MCF 10A (cell line): ENCODE measurements around the gene REP15. TPM values are rescaled to one million over a fixed set of nuclear protein-coding genes. Genes with fewer than 3 reads are reported as not detected.
"Not testable (repeated sequence)": the region's sequence is repeated elsewhere in the genome, so short reads cannot be mapped to it uniquely, and the experiment has no call there.

Experiments
- BruUV-seq: library from RNA; stranded (reverse); fragments of 400-500 nt; replicated peaks from 2 replicates; lab custom pipeline; 2021; lab: Mats Ljungman, UMichigan
- CTCF ChIA-PET: fragments of 300-600 bp; sonication (Branson Sonifier 250); formaldehyde crosslinking; extraction: SDS; loops from one replicate; lab custom pipeline; 2021; ENCODE audit warnings: antibody characterized with exemption, inconsistent platforms; lab: Yijun Ruan, JAX
- POLR2A ChIA-PET: fragments of 300-600, 350-650 bp; sonication (Branson Sonifier 250); formaldehyde crosslinking; extraction: SDS; loops from one replicate; lab custom pipeline; 2020; ENCODE audit warnings: antibody characterized with exemption, inconsistent platforms; lab: Yijun Ruan, JAX
- DNase-seq: peaks from one replicate; pipeline ENCODE4 v3.0.0-alpha.2; 2018; ENCODE audit not compliant: unreplicated experiment
- H3K27ac Mint-ChIP-seq: one replicate; pipeline ENCODE4 v1.8.0; 2022; ENCODE audit warnings: mild to moderate bottlenecking, low read depth, mixed read lengths; ENCODE audit not compliant: unreplicated experiment
- H3K27me3 Mint-ChIP-seq: one replicate; pipeline ENCODE4 v1.8.0; 2022; ENCODE audit warnings: mixed read lengths; ENCODE audit not compliant: insufficient read depth, unreplicated experiment
- H3K36me3 Mint-ChIP-seq: one replicate; pipeline ENCODE4 v1.8.0; 2022; ENCODE audit warnings: mild to moderate bottlenecking, moderate library complexity, mixed read lengths; ENCODE audit not compliant: insufficient read depth, unreplicated experiment
- H3K4me1 Mint-ChIP-seq: one replicate; pipeline ENCODE4 v1.8.0; 2022; ENCODE audit warnings: mixed read lengths; ENCODE audit not compliant: insufficient read depth, unreplicated experiment
- H3K4me3 Mint-ChIP-seq: one replicate; pipeline ENCODE4 v1.8.0; 2022; ENCODE audit warnings: mild to moderate bottlenecking, moderate library complexity, mixed read lengths; ENCODE audit not compliant: unreplicated experiment
- H3K9me3 Mint-ChIP-seq: one replicate; pipeline ENCODE4 v1.8.0; 2022; ENCODE audit warnings: mixed read lengths; ENCODE audit not compliant: unreplicated experiment
- CTCF ChIP-seq: fragments of 200-600 bp; IDR thresholded peaks from one replicate; pipeline ENCODE4 v1.8.0; 2022; ENCODE audit warnings: antibody characterized with exemption, mild to moderate bottlenecking; ENCODE audit not compliant: unreplicated experiment
- intact Hi-C: fragments of 100-400 bp; cut with micrococcal nuclease; formaldehyde crosslinking; loops from 2 replicates; pipeline ENCODE4 v1.14.1; 2022
- total RNA-seq: library from RNA; stranded (reverse); gene quantifications from 2 replicates; pipeline ENCODE4 v1.2.3, GENCODE V29; 2022

REP15 gene
- total RNA-seq, 1 experiment from 2014 or later, result 0.86 TPM

DNA sequence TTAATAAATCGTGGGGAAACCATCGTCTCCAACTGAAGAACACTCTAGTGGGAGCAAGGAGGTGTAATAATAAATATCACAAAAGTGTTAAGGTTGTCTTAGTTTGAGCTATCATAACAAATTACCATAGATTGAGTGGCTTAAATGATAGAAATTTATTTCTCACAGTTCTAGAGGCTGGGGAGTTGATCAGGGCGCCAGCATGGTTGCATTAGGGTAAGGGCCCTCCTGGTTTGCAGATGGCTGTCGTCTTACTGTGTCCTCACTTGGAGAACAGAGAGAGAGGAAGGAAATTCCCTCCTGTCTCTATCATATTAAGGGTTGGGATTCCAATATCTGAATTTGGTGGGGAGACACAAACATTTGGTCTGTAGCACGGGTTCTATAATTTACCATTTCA, 47.4 kb downstream of the REP15 start:
- POLR2A ChIA-PET, result no interaction called here

DNA sequence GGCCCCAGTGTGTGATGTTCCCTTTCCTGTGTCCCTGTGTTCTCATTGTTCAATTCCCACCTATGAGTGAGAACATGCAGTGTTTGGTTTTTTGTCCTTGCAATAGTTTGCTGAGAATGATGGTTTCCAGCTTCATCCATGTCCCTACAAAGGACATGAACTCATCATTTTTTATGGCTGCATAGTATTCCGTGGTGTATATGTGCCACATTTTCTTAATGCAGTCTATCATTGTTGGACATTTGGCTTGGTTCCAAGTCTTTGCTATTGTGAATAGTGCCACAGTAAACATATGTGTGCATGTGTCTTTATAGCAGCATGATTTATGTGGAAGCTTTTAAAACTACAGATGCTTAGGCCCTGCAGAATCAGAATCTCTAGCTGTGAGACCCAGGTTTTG, 49.5 kb downstream of the REP15 start:
- H3K4me3 Mint-ChIP-seq, H3K9me3 Mint-ChIP-seq, DNase-seq, H3K27ac Mint-ChIP-seq, H3K27me3 Mint-ChIP-seq, BruUV-seq: not testable (repeated sequence)
- intact Hi-C loops, result loop anchor here (5.0 kb wide), 1 partner anchor 197 kb away; no protein-coding TSS in a partner anchor
- Mint-ChIP-seq H3K4me1 (peaks cover 24% of the 10 kb centered on the region), H3K36me3 (peaks cover 49% of the 10 kb centered on the region)
- ChIA-PET CTCF (interaction anchor here (1.0 to 1.4 kb wide), 3 partner anchors 10 to 195 kb away, joined by 3 to 5 read pairs (median 4); no protein-coding TSS in a partner anchor), POLR2A (interaction anchor here (1.1 to 3.8 kb wide), 5 partner anchors 8 to 177 kb away, joined by 3 to 17 read pairs (median 5); partner anchors contain the start of genes KLHL42 and MANSC4)

More for the DNA sequence above, 47.4 kb downstream of the REP15 start:
- H3K4me3 Mint-ChIP-seq, result no peak overlapping the region
- no peak for DNase-seq
- no peak overlapping the region for H3K27ac Mint-ChIP-seq
- peaks cover 7% of the 10 kb centered on the region for H3K9me3 Mint-ChIP-seq
- no TSS peak for BruUV-seq
- no peaks in the 10 kb centered on the region for H3K27me3 Mint-ChIP-seq
- TF ChIP-seq CTCF, result no peak
- H3K36me3 Mint-ChIP-seq, result peaks cover 68% of the 10 kb centered on the region
- intact Hi-C loops, result no loop called here
- H3K4me1 Mint-ChIP-seq, result peaks cover 24% of the 10 kb centered on the region
- CTCF ChIA-PET, result interaction anchor here (0.6 to 3.8 kb wide), 4 partner anchors 11 to 1157 kb away, joined by 3 to 21 read pairs (median 6); no protein-coding TSS in a partner anchor

Other genes starting within 250 kb of the REP15 start
- 0.37 TPM in 1 of 2 replicates, not detected in the other for gene SMCO2, start 249.7 kb upstream of the REP15 start, total RNA-seq
- 82.6 and 87.7 TPM in 2 replicates for gene PPFIBP1, start 172.2 kb upstream of the REP15 start, total RNA-seq
- gene MRPS35, start 14.4 kb downstream of the REP15 start, total RNA-seq, result 63.8 and 69.0 TPM in 2 replicates
- gene KLHL42, start 83.8 kb downstream of the REP15 start, total RNA-seq, result 32.5 and 37.6 TPM in 2 replicates
- gene MANSC4, start 83.8 kb downstream of the REP15 start, total RNA-seq, result not detected in 2 replicates